IPS-NIHi7 (cell line): ENCODE measurements around the gene AIM2.
"Not testable (repeated sequence)": the region's sequence is repeated elsewhere in the genome, so short reads cannot be mapped to it uniquely, and the experiment has no call there.

Source experiments
- DNase-seq: peaks from one replicate; pipeline ENCODE4 v3.0.0; 2012; ENCODE audit warnings: mixed read lengths; ENCODE audit errors: extremely low spot score

The AIM2 gene

DNA sequence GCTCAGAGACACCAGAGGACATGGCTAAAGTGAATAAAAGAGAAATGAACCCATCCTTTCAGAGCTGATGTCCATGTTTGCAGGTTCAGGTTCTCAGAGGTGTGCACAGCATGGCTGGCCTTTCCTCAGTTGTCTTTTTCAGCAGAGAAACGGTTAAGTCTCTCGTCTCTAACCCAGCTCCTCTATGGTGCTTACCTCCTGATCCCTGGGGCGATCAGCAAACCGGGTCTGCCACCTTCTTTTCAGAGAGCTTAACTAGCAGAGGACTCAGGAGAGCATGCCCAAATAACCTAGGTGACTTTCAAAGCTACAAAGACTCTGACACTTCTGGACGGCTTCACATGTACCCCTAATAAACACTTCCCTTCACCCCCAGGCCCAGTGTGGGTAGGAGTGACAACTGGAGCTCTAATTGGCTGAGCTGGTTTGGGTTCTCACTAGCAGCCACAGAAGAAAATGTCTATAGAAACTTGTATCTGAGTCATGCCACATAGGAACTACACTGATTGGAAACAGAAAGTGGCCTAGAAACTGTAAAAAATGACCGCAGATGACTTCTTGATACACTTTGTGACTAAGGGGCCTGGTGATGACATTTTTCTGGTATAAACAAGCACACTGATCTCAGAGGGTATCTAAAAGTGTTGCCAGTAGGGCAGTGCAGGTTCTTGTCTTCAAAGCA lies at the start of gene AIM2:
AIM2 (minus strand) TSS at position 329 of the 682 bp plus-strand sequence. CDS start 3,267 bp downstream, outside the sequence.
- no peak for DNase-seq

DNA sequence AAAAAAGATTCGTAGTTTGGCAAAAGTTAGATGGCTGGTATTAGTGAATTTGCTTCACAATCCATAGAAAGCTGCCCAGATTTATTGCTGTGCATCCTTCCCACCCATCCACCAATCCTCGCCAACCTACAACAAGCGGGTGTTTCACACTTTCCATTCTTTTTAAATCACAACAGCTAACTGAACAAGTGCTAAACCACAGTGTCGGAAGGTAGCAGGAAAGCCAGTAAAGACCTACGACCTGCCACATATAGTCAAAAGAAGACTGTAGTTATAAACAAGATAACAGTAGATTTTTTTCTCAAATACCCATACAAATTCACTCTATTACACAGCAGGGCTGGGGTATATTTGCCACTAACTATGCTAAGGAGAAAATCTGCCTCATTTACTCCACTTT lies 47.0 kb upstream of the AIM2 start:
- DNase-seq: no peak

DNA sequence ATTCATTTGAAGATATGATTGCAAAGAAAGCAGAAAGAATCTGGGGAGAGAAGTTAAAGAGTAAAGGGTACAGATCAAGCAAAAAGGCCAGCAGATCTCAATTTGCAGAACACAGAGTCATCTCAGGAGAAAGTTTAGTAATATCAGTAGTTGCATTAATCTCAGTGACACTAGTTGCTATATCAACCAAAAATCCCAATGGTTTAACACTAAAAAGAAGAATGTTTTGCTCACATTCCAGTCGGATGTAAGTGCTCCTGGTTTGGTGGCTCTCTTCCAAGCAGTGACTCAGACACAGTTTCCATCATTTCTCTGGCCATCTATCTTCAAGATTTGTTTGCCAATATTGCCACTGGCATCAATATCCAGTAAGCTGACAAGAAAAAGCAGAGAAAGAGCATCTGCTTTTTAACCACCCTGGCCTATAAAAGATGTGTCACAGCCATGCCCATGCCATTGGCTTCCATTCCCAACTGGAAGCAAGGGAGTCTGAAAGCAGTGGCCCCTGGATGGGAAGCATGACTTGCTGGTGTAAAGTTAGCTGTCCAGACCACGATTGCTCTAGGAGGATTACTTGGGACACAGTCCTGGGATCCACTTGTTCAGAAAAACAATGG lies 45.5 kb upstream of the AIM2 start:
- no peak for DNase-seq

DNA sequence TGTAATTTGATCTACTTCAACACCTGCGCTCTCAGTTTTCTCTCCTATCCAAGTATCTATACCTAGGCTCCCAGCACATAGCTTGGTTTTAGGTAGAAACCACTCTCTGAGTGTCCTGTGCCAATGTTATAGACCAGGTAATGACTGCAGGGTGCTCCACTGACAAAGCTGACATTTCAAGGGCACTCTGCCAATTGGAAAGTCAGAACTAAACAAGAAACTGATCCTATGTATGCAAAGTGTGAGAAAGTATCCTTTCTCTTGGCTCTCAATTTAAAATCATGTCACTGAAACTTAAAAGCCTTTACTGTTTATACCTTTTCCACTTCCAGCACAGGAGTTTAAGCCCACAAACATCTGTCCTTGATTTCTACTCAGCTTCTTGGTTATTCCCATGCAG lies 45.0 kb upstream of the AIM2 start:
- DNase-seq: no peak

GRCh38 chr1:159120317-159120716 lies 43.8 kb upstream of the AIM2 start:
- no peak for DNase-seq

DNA sequence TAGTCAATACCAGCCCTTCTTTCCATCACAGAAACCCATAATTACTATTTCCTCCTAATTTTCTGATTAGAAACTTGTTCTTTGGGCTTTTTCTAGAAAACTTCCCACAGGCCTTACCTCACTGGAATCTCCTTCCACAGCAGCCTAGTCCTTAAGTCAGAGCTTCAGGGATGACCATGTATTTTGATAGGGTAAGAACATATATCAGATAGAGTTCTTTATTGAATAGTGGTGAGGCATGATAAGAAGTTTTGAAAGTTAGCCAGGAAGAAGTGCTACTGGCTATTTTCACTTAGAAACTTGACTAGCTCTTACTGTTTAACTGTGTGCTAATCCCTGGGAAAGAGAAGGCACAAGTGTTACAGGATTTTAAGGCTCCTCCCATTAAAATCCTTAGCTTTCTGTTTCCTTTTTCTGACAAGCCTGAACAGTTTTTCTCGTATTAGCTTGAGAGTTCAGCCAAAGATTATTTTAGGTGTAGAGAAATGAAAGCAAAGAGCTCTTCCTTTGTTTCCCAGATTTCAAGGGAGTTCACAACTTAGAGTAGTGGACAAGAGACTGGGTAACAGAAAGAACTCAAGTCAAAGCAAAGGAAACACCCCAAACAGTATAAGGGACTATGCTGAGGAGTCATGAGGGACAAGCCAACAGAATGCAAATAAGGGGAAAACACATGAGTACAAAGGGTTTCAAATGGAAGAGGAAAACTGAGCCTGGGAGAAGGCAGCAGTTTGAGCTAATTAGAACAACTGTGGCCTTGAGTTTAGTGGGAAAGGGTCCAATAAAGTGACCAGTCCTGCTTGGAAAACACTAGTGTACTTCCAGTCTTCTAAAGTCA lies 37.2 kb upstream of the AIM2 start:
- no peak for DNase-seq

DNA sequence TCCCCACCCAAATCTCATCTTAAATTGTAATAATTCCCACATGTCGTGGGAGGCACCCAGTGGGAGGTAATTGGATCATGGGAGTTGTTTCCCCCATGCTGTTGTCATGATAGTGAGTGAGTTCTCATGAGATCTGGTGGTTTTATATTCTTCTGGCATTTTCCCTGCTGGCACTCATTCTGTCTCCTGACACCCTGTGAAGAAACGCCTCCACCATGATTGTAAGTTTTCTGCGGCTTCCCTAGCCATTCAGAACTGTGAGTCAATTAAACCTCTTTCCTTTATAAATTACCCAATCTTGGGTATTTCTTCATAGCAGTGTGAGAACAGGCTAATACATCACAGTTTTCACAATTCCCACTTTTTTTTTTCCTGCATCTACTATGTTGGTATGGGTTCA lies 26.5 kb upstream of the AIM2 start:
- not testable (repeated sequence) for DNase-seq

GRCh38 chr1:159100589-159100988 lies 24.0 kb upstream of the AIM2 start:
- no peak for DNase-seq

GRCh38 chr1:159098596-159098995 lies 22.0 kb upstream of the AIM2 start:
- DNase-seq: no peak

GRCh38 chr1:159092036-159092760 lies 15.6 kb upstream of the AIM2 start:
- DNase-seq: no peak

- DNase-seq: no peak
Measured at GRCh38 chr1:159091607-159092031, 15.1 kb upstream of the AIM2 start.

- DNase-seq: no peak
Measured at GRCh38 chr1:159091180-159091560, 14.6 kb upstream of the AIM2 start.

- no peak for DNase-seq
Measured at GRCh38 chr1:159090286-159091179, 14.0 kb upstream of the AIM2 start.

GRCh38 chr1:159089184-159089791 lies 12.7 kb upstream of the AIM2 start:
- DNase-seq: peak; percentile 35

DNA sequence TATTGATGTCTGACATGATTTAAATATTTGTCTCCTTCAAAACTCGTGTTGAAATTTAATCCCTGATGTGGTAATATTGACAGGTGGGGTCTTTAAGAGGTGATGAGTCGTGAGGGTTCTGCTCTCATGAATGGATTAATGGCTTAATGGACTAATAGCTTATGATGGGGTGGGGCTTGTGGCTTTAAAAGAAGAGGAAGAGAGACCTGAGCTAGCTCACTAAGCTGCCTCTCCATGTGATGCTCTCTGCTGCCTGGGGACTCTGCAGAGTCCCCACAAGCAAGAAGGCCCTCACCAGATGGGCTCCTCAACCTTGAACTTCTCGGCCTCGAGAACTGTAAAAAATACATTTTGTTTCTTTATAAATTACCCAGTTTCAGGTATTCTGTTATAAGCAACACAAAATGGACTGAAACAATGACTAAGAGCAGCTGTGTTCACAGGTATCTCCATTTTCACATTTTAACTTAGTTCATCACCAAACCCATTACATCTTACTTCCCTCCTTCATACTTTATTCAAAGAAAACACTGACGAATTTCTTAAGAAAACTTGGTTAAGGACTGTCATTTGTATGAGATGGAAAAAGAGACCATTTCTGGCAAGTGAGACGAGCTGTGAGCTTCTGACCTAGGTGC lies 12.1 kb upstream of the AIM2 start:
- no peak for DNase-seq

DNA sequence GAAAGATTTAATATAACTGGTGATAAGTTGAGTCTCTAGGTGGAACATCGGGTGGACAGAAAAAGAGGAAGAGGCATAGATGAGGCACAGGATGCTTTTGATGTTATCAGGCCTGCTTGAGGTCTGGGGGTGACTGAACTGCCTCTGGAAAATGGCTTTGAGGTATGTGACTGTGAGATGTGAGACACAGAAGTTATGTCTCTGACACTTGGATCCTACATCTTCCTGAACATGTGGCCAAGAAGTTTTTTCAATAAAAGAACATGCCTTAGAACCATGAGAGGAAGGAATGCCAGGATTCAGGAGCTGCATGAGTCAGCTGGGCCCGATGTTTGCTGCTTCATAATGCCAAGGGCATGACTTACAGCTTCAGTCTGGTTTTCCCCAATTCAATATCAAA lies 11.5 kb upstream of the AIM2 start:
- no peak for DNase-seq

GRCh38 chr1:159084867-159085266 lies 8.3 kb upstream of the AIM2 start:
- DNase-seq: no peak

- no peak for DNase-seq
Measured at GRCh38 chr1:159084152-159084551, 7.6 kb upstream of the AIM2 start.

DNA sequence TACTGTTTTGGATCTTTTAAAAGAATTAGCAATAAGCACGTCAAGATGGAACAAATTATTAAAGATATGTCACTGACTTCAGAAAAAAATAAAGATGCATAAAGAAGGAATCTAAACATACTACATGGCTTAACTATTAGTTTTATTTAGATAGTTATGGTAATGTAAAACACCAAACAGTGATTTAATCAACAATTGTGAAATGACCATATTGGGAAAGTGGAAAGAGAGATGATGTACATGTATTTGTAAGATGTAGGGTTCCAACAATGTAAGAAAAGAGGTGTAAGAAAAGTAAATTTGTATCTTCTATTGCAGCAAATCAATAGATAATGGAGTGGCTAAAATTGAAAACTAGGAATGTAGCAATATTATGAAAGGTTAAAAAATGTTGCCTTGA lies 6.4 kb upstream of the AIM2 start:
- DNase-seq: no peak

DNA sequence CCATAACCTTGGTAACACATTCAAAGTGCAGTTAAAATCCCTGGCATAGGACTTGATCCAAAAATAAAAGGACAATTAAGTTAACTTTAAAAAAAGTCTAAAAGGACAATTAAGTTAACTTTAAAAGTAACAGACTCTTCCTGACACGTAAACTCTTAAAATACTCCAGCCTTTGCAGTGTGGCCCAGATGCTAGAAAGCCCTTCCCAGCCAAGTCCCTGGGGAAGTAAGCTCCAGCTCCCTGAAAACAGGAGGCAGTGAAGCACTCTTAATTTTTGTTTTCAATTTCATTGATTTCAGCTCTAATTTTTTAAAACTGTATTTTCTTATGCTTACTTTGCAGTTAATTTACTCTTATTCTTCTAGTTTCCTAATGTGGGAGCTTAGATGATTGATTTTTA lies 5.1 kb upstream of the AIM2 start:
- DNase-seq: no peak
